ENCODE data around the gene ZIC1. TPM values are rescaled to one million over a fixed set of nuclear protein-coding genes. Genes with fewer than 3 reads are reported as not detected.

The ZIC1 gene
- polyA plus RNA-seq, 4 donors = 0.03 TPM; not detected in 3

DNA sequence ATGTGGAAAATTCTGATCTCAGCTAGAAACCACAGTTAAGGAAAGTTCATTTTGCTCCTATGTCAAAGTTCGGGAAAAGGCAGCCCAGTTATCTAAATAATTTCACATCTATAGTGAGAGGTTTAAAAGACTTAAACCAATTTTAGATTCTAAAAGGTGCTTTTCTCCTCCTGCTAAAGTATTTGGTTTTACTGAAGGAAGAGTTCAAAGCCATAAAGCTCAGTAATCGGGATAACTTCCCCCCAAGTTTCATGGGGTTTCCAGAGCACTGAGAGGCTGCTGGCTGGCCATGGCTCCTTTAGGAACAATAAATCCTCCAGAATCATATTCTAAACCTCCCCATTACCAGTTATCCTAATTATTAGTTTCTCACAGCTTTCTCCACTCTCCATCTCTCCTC, 41.0 kb upstream of the ZIC1 start:
- no peak overlapping the region for H3K27ac ChIP-seq (ENCODE audit: low read depth in 1 of 3, low read length in 2 of 3)
- peaks cover 0 to 2% of the 10 kb centered on the region in 2 donors for H3K9me3 ChIP-seq (ENCODE audit: control insufficient read depth in 2 of 2, insufficient read depth in 1 of 2, low read depth in 1 of 2, low read length in 1 of 2)
- 5 to 12% (median 6%) methylated on average over 2 of the region's 2 CpGs for WGBS, 3 donors
- H3K4me3 ChIP-seq (ENCODE audit: low read depth in 1 of 3, low read length in 3 of 3) = no peak overlapping the region
- H3K27me3 ChIP-seq (ENCODE audit: control insufficient read depth in 3 of 3, insufficient read depth in 3 of 3, low read length in 3 of 3) = peaks cover 4 to 81% (median 40%) of the 10 kb centered on the region in 3 donors
- no peaks in the 10 kb centered on the region for H3K4me1 ChIP-seq (ENCODE audit: control insufficient read depth in 3 of 3, insufficient read depth in 2 of 3, low read depth in 1 of 3, low read length in 2 of 3)
- H3K36me3 ChIP-seq (ENCODE audit: control insufficient read depth in 3 of 3, insufficient read depth in 2 of 3, low read depth in 1 of 3, low read length in 3 of 3) = no peaks in the 10 kb centered on the region
- no peak for FAIRE-seq
- no peak for DNase-seq

GRCh38 chr3:147368561-147369221, 40.5 kb upstream of the ZIC1 start:
- DNase-seq = no peak
- no peak overlapping the region for H3K27ac ChIP-seq (ENCODE audit: low read depth in 1 of 3, low read length in 2 of 3)
- 5 to 6% (median 5%) methylated on average over 16 of the region's 16 CpGs for WGBS, 3 donors
- H3K36me3 ChIP-seq (ENCODE audit: control insufficient read depth in 3 of 3, insufficient read depth in 2 of 3, low read depth in 1 of 3, low read length in 3 of 3) = no peaks in the 10 kb centered on the region
- peaks cover 0 to 5% of the 10 kb centered on the region in 2 donors for H3K9me3 ChIP-seq (ENCODE audit: control insufficient read depth in 2 of 2, insufficient read depth in 1 of 2, low read depth in 1 of 2, low read length in 1 of 2)
- no peak for FAIRE-seq
- H3K4me3 ChIP-seq (ENCODE audit: low read depth in 1 of 3, low read length in 3 of 3) = no peak overlapping the region
- H3K4me1 ChIP-seq (ENCODE audit: control insufficient read depth in 3 of 3, insufficient read depth in 2 of 3, low read depth in 1 of 3, low read length in 2 of 3) = no peaks in the 10 kb centered on the region
- H3K27me3 ChIP-seq (ENCODE audit: control insufficient read depth in 3 of 3, insufficient read depth in 3 of 3, low read length in 3 of 3) = peaks cover 4 to 82% (median 44%) of the 10 kb centered on the region in 3 donors

- Histone ChIP-seq H3K36me3 (ENCODE audit: control insufficient read depth in 3 of 3, insufficient read depth in 2 of 3, low read depth in 1 of 3, low read length in 3 of 3) (no peaks in the 10 kb centered on the region), H3K4me3 (ENCODE audit: low read depth in 1 of 3, low read length in 3 of 3) (no peak overlapping the region), H3K27ac (ENCODE audit: low read depth in 1 of 3, low read length in 2 of 3) (no peak overlapping the region), H3K4me1 (ENCODE audit: control insufficient read depth in 3 of 3, insufficient read depth in 2 of 3, low read depth in 1 of 3, low read length in 2 of 3) (no peaks in the 10 kb centered on the region), H3K27me3 (ENCODE audit: control insufficient read depth in 3 of 3, insufficient read depth in 3 of 3, low read length in 3 of 3) (peaks cover 4 to 83% (median 47%) of the 10 kb centered on the region in 3 donors), H3K9me3 (ENCODE audit: control insufficient read depth in 2 of 2, insufficient read depth in 1 of 2, low read depth in 1 of 2, low read length in 1 of 2) (peaks cover 0 to 5% of the 10 kb centered on the region in 2 donors)
- 8 to 15% (median 14%) methylated on average over 13 of the region's 13 CpGs for WGBS, 3 donors
- FAIRE-seq (no peak), DNase-seq (no peak)
Observed at GRCh38 chr3:147369231-147369630, 39.9 kb upstream of the ZIC1 start.

GRCh38 chr3:147369661-147370123, 39.5 kb upstream of the ZIC1 start:
- no peak overlapping the region for H3K27ac ChIP-seq (ENCODE audit: low read depth in 1 of 3, low read length in 2 of 3)
- FAIRE-seq (no peak), DNase-seq (no peak)
- H3K4me3 ChIP-seq (ENCODE audit: low read depth in 1 of 3, low read length in 3 of 3) = no peak overlapping the region
- H3K36me3 ChIP-seq (ENCODE audit: control insufficient read depth in 3 of 3, insufficient read depth in 2 of 3, low read depth in 1 of 3, low read length in 3 of 3) = no peaks in the 10 kb centered on the region
- peaks cover 0 to 5% of the 10 kb centered on the region in 2 donors for H3K9me3 ChIP-seq (ENCODE audit: control insufficient read depth in 2 of 2, insufficient read depth in 1 of 2, low read depth in 1 of 2, low read length in 1 of 2)
- WGBS, 3 donors = 8 to 16% (median 9%) methylated on average over 18 of the region's 18 CpGs
- H3K4me1 ChIP-seq (ENCODE audit: control insufficient read depth in 3 of 3, insufficient read depth in 2 of 3, low read depth in 1 of 3, low read length in 2 of 3) = no peaks in the 10 kb centered on the region
- H3K27me3 ChIP-seq (ENCODE audit: control insufficient read depth in 3 of 3, insufficient read depth in 3 of 3, low read length in 3 of 3) = peaks cover 4 to 83% (median 45%) of the 10 kb centered on the region in 3 donors

- Histone ChIP-seq H3K27me3 (ENCODE audit: control insufficient read depth in 3 of 3, insufficient read depth in 3 of 3, low read length in 3 of 3) (peaks cover 4 to 83% (median 44%) of the 10 kb centered on the region in 3 donors), H3K27ac (ENCODE audit: low read depth in 1 of 3, low read length in 2 of 3) (no peak overlapping the region), H3K9me3 (ENCODE audit: control insufficient read depth in 2 of 2, insufficient read depth in 1 of 2, low read depth in 1 of 2, low read length in 1 of 2) (peaks cover 0 to 5% of the 10 kb centered on the region in 2 donors), H3K36me3 (ENCODE audit: control insufficient read depth in 3 of 3, insufficient read depth in 2 of 3, low read depth in 1 of 3, low read length in 3 of 3) (no peaks in the 10 kb centered on the region), H3K4me1 (ENCODE audit: control insufficient read depth in 3 of 3, insufficient read depth in 2 of 3, low read depth in 1 of 3, low read length in 2 of 3) (no peaks in the 10 kb centered on the region), H3K4me3 (ENCODE audit: low read depth in 1 of 3, low read length in 3 of 3) (no peak overlapping the region)
- WGBS, 3 donors = 11 to 34% (median 27%) methylated on average over 19 of the region's 19 CpGs
- no peak for FAIRE-seq
- DNase-seq = no peak
Observed at GRCh38 chr3:147370349-147370748, 38.8 kb upstream of the ZIC1 start.

DNA sequence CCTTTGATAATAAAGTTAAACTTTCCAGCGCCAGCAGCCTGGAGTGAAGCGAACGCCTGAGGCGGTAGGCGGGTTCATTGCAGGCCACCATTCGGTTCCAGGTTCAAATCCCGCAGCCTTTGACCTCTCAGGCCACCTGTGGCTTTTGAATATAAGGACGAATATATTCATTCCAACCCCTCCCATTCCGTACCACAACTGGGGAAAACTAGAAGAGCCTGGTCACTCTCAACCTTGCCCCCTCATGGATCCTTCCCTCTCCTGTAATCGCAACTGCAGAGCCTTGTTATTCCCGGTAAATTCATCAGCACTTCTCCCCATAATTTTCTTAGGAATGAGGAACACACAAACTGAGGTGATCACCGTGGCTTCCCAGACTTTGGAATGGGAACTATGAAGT, 38.0 kb upstream of the ZIC1 start:
- Histone ChIP-seq H3K4me1 (ENCODE audit: control insufficient read depth in 3 of 3, insufficient read depth in 2 of 3, low read depth in 1 of 3, low read length in 2 of 3) (no peaks in the 10 kb centered on the region), H3K36me3 (ENCODE audit: control insufficient read depth in 3 of 3, insufficient read depth in 2 of 3, low read depth in 1 of 3, low read length in 3 of 3) (no peaks in the 10 kb centered on the region), H3K9me3 (ENCODE audit: control insufficient read depth in 2 of 2, insufficient read depth in 1 of 2, low read depth in 1 of 2, low read length in 1 of 2) (peaks cover 0 to 5% of the 10 kb centered on the region in 2 donors), H3K27ac (ENCODE audit: low read depth in 1 of 3, low read length in 2 of 3) (no peak overlapping the region), H3K4me3 (ENCODE audit: low read depth in 1 of 3, low read length in 3 of 3) (no peak overlapping the region), H3K27me3 (ENCODE audit: control insufficient read depth in 3 of 3, insufficient read depth in 3 of 3, low read length in 3 of 3) (peaks cover 4 to 80% (median 44%) of the 10 kb centered on the region in 3 donors)
- WGBS, 3 donors = 6 to 10% (median 7%) methylated on average over 12 of the region's 12 CpGs
- DNase-seq (no peak), FAIRE-seq (no peak)

DNA sequence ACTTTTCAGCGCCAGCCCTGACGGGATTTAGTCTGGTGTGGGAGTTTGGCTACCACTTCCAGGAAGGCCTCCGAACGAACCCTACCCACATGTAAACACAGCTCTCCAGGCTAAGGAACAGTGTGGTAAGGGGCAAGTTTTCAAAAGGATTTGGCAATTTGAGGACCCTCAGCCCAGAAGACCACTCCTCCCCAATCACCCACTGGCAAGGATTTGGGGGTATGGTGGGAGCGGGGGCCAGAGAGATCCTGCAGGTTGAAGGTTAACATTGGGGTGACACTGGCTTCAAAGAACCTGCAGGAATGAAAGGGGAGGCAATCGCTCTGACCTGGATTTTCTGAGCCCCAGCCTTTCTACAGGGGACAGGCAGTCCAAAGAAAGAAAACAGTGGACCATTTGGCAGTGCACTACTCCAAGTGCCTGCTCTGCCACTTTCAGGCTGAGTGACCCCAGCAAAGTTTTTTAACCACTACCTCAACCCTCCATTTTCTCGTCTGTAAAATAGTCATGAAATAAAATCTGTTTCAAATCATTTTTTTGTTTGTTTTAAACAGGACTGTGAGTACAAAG, 37.3 kb upstream of the ZIC1 start:
- WGBS, 3 donors = 7 to 14% (median 9%) methylated on average over 7 of the region's 7 CpGs
- Histone ChIP-seq H3K27ac (ENCODE audit: low read depth in 1 of 3, low read length in 2 of 3) (no peak overlapping the region), H3K9me3 (ENCODE audit: control insufficient read depth in 2 of 2, insufficient read depth in 1 of 2, low read depth in 1 of 2, low read length in 1 of 2) (peaks cover 0 to 5% of the 10 kb centered on the region in 2 donors), H3K4me3 (ENCODE audit: low read depth in 1 of 3, low read length in 3 of 3) (no peak overlapping the region), H3K27me3 (ENCODE audit: control insufficient read depth in 3 of 3, insufficient read depth in 3 of 3, low read length in 3 of 3) (peaks cover 4 to 83% (median 44%) of the 10 kb centered on the region in 3 donors), H3K36me3 (ENCODE audit: control insufficient read depth in 3 of 3, insufficient read depth in 2 of 3, low read depth in 1 of 3, low read length in 3 of 3) (no peaks in the 10 kb centered on the region), H3K4me1 (ENCODE audit: control insufficient read depth in 3 of 3, insufficient read depth in 2 of 3, low read depth in 1 of 3, low read length in 2 of 3) (no peaks in the 10 kb centered on the region)
- no peak for FAIRE-seq
- no peak for DNase-seq

DNA sequence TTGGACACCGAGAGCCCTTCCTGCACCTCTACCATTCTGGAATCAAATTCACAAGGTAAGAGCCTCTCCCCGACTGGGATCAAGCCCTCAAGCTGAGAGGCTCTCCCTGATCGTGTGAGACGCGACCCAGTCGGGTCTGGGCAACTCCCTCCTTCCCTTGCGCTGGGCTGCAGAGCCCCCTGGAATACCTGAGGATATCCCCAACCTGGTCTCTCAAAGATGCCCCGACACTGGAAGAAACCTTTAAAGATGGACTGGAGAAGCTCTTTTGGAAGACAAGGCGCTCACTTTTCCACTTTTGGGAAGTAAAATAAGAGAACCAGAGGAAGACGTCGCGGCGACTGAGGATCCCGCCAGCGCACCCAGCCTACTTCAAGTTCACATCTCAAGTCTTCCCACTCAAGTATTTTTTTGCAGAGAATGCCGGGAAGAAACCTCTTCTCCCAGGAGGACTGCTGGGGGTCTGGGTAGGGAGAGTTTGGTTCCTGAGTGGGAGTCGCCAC, 36.6 kb upstream of the ZIC1 start:
- FAIRE-seq (no peak), DNase-seq (no peak)
- Histone ChIP-seq H3K36me3 (ENCODE audit: control insufficient read depth in 3 of 3, insufficient read depth in 2 of 3, low read depth in 1 of 3, low read length in 3 of 3) (no peaks in the 10 kb centered on the region), H3K27ac (ENCODE audit: low read depth in 1 of 3, low read length in 2 of 3) (no peak overlapping the region), H3K9me3 (ENCODE audit: control insufficient read depth in 2 of 2, insufficient read depth in 1 of 2, low read depth in 1 of 2, low read length in 1 of 2) (peaks cover 0 to 10% of the 10 kb centered on the region in 2 donors), H3K4me3 (ENCODE audit: low read depth in 1 of 3, low read length in 3 of 3) (no peak overlapping the region), H3K4me1 (ENCODE audit: control insufficient read depth in 3 of 3, insufficient read depth in 2 of 3, low read depth in 1 of 3, low read length in 2 of 3) (no peaks in the 10 kb centered on the region), H3K27me3 (ENCODE audit: control insufficient read depth in 3 of 3, insufficient read depth in 3 of 3, low read length in 3 of 3) (peaks cover 4 to 88% (median 47%) of the 10 kb centered on the region in 3 donors)
- WGBS, 3 donors = 4 to 10% (median 5%) methylated on average over 17 of the region's 17 CpGs

Data from small intestine (tissue), 7 donors.